ENCODE data around the gene TTLL9. TPM values are rescaled to one million over a fixed set of nuclear protein-coding genes. Genes with fewer than 3 reads are reported as not detected.
"Not testable (repeated sequence)": the region's sequence is repeated elsewhere in the genome, so short reads cannot be mapped to it uniquely, and the experiment has no call there.

The TTLL9 gene
- total RNA-seq, 4 donors from 2014 or later = 2.8 to 3.7 (median 3.1) TPM

- Histone ChIP-seq H3K4me1 (no peaks in the 10 kb centered on the region), H3K4me3 (no peak overlapping the region), H3K9me3 (no peaks in the 10 kb centered on the region), H3K36me3 (no peaks in the 10 kb centered on the region), H3K27me3 (no peaks in the 10 kb centered on the region), H3K27ac (no peak overlapping the region)
- TF ChIP-seq, protein P1, sequence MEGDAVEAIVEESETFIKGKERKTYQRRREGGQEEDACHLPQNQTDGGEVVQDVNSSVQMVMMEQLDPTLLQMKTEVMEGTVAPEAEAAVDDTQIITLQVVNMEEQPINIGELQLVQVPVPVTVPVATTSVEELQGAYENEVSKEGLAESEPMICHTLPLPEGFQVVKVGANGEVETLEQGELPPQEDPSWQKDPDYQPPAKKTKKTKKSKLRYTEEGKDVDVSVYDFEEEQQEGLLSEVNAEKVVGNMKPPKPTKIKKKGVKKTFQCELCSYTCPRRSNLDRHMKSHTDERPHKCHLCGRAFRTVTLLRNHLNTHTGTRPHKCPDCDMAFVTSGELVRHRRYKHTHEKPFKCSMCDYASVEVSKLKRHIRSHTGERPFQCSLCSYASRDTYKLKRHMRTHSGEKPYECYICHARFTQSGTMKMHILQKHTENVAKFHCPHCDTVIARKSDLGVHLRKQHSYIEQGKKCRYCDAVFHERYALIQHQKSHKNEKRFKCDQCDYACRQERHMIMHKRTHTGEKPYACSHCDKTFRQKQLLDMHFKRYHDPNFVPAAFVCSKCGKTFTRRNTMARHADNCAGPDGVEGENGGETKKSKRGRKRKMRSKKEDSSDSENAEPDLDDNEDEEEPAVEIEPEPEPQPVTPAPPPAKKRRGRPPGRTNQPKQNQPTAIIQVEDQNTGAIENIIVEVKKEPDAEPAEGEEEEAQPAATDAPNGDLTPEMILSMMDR (IDR thresholded peaks at IDR 0.05) = no peak
- TF ChIP-seq EP300 (IDR thresholded peaks at IDR 0.05) = no peak
- no peak for TF ChIP-seq POLR2A (IDR thresholded peaks at IDR 0.05)
- DNase-seq (ENCODE audit: low spot score in 2 of 2) = no peak
- WGBS, 2 donors = 74 to 89% methylated on average over 7 of the region's 7 CpGs
Measured at GRCh38 chr20:31915491-31916280, 45.3 kb downstream of the TTLL9 start.

DNA sequence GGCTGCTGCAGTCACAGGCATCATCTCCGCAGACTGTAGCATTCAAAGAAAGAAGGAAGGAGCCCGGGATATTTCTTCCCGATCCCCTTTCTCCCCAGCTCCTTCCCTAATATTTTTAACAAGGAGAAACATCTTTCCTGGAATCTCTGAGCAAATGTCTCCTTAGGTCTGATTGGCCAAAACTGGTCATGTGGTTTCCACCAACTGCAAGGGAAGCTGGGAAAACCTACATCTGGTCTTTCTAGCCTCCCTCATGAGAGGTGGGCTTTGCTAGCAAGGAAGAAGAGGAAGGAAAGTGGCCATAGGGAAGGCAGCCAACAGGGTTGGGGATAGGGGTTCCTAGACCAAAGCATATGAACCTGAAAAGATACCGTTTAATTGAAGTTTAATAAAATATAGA is 46.3 kb downstream of the TTLL9 start:
- Histone ChIP-seq H3K9me3 (no peaks in the 10 kb centered on the region), H3K27me3 (no peaks in the 10 kb centered on the region), H3K4me3 (no peak overlapping the region), H3K4me1 (no peaks in the 10 kb centered on the region), H3K36me3 (no peaks in the 10 kb centered on the region), H3K27ac (no peak overlapping the region)
- TF ChIP-seq, protein P1 (IDR thresholded peaks at IDR 0.05) = no peak
- TF ChIP-seq POLR2A (IDR thresholded peaks at IDR 0.05) (no peak), EP300 (IDR thresholded peaks at IDR 0.05) (no peak)
- DNase-seq (ENCODE audit: low spot score in 2 of 2) = no peak
- WGBS, 2 donors = 80 to 95% methylated on average over 4 of the region's 4 CpGs

DNA sequence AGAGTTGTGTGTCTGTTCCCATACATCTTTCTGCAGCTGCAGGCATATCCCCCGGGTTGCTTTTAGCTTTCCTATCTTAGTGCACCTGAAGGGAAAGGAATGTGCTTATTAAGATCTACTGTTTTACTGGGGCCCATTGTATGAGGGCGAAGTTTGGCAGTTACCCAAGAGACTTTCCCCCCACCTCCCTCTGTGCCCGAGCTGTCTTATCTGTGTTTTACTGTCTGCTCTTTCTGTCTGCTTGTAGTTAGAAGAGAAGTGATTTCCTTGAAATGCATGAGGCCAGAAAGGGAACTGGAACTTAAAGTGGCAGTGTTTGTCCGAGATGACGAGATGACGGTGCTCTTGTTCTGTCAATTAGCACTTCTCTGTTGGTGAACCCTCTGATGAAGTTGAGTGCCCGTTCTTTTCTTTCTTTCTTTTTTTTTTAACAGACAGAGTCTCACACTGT is 47.6 kb downstream of the TTLL9 start:
- not testable (repeated sequence) for H3K36me3 ChIP-seq; DNase-seq (ENCODE audit: low spot score in 2 of 2); H3K27ac ChIP-seq; H3K4me3 ChIP-seq; H3K9me3 ChIP-seq; H3K27me3 ChIP-seq; H3K4me1 ChIP-seq
- WGBS, 2 donors = 13 to 19% methylated on average over 7 of the region's 7 CpGs

DNA sequence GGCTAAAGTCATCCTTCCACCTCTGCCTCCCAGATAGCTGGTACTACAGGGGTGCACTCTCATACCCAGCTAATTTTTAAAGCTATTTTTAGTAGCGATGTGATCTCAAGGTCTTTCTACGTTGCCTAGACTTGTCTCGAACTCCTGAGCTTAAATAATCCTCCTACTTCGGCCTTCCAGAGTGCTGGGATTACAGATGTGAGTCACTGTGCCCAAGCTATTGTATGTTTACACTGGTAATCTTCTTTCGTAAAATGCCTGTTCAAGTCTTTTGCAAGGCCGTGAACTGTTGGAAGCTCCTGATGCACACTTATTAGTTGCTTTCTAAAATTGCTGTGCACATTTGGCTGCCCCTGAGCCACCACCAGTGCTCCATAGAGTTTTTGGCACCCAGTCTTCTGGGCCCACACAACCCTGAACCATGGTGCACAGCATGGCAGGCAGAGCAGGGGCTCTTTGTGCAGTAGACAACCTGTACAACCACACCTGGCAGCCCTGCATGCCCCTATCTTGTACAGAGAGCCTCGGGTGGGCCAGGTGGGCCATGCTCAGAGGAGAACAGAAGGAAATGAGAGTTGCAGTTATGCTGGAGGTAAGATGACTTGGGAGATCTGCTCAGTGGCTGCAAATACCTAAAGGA is 48.2 kb downstream of the TTLL9 start:
- no peaks in the 10 kb centered on the region for H3K9me3 ChIP-seq
- no peak for DNase-seq (ENCODE audit: low spot score in 2 of 2)
- TF ChIP-seq, protein P1 (IDR thresholded peaks at IDR 0.05) = no peak
- TF ChIP-seq EP300 (IDR thresholded peaks at IDR 0.05) (no peak), POLR2A (IDR thresholded peaks at IDR 0.05) (no peak)
- WGBS, 2 donors = 74 to 85% methylated on average over 7 of the region's 7 CpGs
- H3K27me3 ChIP-seq = no peaks in the 10 kb centered on the region
- H3K36me3 ChIP-seq = no peaks in the 10 kb centered on the region
- no peak overlapping the region for H3K27ac ChIP-seq
- no peaks in the 10 kb centered on the region for H3K4me1 ChIP-seq
- H3K4me3 ChIP-seq = no peak overlapping the region

DNA sequence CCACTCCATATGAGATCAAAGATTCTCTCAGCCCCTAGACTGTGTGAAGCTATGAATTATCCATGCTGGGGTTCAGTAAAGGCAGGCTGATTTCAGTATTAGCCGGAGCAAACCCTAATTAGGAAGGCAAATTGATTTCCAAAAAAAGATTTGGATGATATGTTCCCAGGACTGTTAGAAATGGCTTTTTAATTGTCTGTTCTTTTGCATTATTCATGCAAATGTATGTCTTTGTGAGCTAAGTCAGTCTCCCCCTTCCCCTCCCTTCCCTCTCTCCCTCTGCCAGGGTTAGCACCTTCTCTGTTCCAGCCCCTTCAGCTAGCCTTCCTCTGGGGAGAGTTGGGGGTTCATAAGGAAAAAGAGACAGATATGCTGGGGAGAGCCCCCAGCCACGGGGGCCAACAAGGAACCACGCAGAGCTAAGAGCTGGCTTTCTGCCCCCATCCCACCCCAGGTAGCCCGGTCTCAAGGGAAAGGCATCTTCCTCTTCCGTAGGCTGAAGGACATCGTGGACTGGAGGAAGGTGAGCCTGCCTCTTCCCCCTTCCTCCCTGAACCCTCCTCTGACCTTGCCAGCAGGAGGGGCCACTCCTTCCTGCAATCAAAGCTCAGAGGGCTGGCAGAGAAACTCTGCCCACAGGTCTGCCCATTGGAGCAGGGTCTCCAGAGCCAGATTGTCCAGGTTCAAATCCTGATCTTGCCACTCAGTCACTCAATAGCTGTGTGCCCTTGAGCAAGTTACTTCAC is 49.1 kb downstream of the TTLL9 start:
- TF ChIP-seq, protein P1 (IDR thresholded peaks at IDR 0.05) = no peak
- TF ChIP-seq EP300 (IDR thresholded peaks at IDR 0.05) (no peak), POLR2A (IDR thresholded peaks at IDR 0.05) (no peak)
- DNase-seq (ENCODE audit: low spot score in 2 of 2) = no peak
- WGBS, 2 donors = 46 to 58% methylated on average over 6 of the region's 6 CpGs
- H3K27me3 ChIP-seq = no peaks in the 10 kb centered on the region
- H3K27ac ChIP-seq = no peak overlapping the region
- no peaks in the 10 kb centered on the region for H3K9me3 ChIP-seq
- H3K4me3 ChIP-seq = no peak overlapping the region
- H3K36me3 ChIP-seq = no peaks in the 10 kb centered on the region
- H3K4me1 ChIP-seq = no peaks in the 10 kb centered on the region
